SKM-1 (cell line): ENCODE measurements around the gene DSCAML1.

ENCODE experiments used
- DNase-seq: peaks from one replicate; lab custom pipeline; 2025; ENCODE audit not compliant: unreplicated experiment; lab: John Stamatoyannopoulos, UW

Gene DSCAML1

DNA sequence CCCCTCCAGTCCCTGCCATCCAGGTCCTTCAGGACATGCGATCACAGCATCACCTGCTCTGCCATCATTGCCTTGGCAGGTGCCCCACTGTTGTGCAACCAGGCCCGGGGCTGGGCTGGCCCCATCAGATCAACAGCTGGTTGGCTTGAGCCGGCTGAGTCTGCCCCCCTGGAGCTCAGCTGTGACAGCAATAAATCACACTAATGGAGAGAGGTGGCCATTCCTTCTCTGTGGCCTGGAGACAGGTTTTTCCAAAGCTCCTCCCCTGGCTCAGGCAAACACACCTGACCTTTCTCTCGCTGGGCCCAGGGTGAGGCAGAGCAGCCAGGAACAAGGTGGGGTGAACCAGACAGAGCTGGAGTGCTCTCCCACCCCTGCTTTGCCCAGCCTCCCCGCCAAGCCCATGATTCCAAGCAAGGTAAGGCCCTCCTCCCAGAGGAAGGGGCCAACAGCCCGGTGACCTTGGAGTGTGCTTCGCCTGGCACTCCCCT lies 36.4 kb upstream of the DSCAML1 start:
- no peak for DNase-seq

DNA sequence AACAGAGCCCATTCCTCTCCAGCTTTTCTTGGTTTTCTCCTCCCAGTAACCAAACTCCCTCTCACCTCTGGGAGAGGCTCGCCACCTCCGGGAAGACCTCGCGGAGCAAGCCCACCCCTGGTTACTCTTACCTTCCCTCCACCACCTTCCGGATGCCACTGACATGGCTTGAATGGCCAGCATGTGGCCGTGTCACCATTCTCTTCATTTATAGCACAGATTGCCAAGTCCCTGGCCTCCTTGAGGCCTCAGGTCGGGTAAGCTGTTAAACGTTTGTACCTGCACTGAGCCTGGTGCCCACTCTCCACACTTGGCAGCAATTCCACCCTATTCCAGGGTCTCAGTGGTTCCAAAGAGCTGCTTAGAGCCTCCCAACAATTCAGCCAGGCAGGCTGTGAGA lies 35.5 kb upstream of the DSCAML1 start:
- no peak for DNase-seq

DNA sequence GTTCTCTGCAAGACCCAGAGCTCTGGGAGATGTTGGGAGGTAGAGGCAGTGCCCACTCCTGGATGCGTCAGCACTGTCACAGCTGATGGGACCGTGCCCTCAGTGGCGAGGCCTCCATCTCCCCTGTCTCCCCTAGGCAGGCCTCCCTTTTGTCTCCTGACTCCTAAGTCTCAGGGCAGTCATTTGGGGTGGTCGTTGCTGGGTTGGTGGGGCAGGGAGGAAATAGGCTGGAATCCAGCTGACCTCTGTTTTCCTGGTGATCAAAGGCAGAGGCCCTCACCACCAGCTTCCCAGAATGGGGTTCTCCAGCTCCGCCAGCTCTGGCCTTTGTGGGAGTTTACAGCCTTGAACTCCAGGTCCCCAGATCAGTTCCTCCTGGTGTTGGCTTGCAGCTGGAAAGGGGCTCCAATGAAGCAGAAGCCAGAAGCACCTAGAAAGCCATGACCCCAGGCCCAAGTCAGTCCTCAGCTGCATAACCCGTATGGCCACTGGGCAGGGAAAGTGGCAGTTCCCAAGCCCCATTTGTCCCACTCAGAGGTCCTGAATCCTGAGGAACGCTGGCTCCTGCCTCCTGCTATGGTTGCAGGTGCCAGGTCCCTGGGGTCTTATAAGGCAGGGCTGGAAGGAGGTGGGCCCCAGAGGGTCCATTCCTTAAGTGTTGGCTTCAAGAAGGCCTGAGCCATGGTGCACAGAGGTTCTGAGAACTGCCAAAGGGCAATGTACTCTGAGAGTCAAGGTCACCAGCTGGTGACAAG lies 34.8 kb upstream of the DSCAML1 start:
- DNase-seq: no peak

GRCh38 chr11:117830674-117831351 lies 33.8 kb upstream of the DSCAML1 start:
- no peak for DNase-seq

DNA sequence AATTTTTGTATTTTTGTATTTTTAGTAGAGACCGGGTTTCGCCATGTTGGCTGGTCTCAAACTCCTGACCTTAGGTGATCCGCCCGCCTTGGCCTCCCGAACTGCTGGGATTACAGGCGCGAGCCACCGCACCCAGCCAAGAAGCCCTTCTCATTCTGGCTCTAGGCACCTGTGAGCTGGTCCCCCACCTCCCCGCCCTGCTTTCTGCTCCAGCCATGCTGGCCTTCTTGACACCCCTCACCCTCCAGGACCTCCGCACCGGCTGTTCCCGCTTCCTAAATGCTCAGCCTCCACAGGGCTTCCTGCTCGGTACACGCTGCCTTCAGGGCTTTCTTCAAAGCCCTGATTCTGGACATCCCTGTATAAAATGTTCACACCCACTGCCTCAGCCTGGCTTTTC lies 33.1 kb upstream of the DSCAML1 start:
- DNase-seq: no peak

DNA sequence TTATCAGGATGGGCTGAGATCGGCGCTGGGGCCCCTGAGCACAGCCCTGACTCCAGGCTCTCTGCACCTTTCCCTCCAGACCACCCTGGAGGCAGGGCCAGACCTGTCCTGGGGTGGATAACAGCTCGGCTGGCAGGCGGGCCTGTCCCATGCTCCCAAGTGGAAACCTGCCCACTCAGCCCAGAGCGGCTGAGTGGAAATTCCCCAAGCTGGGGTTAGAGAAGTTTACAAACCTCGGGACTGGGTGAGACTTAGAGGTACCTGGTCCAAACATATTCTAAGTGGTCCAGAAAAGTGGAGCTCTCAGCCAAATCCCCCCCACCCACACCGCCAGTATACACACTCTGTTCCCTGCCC lies 32.3 kb upstream of the DSCAML1 start:
- no peak for DNase-seq

- DNase-seq: no peak
Observed at GRCh38 chr11:117828611-117829368, 31.8 kb upstream of the DSCAML1 start.

DNA sequence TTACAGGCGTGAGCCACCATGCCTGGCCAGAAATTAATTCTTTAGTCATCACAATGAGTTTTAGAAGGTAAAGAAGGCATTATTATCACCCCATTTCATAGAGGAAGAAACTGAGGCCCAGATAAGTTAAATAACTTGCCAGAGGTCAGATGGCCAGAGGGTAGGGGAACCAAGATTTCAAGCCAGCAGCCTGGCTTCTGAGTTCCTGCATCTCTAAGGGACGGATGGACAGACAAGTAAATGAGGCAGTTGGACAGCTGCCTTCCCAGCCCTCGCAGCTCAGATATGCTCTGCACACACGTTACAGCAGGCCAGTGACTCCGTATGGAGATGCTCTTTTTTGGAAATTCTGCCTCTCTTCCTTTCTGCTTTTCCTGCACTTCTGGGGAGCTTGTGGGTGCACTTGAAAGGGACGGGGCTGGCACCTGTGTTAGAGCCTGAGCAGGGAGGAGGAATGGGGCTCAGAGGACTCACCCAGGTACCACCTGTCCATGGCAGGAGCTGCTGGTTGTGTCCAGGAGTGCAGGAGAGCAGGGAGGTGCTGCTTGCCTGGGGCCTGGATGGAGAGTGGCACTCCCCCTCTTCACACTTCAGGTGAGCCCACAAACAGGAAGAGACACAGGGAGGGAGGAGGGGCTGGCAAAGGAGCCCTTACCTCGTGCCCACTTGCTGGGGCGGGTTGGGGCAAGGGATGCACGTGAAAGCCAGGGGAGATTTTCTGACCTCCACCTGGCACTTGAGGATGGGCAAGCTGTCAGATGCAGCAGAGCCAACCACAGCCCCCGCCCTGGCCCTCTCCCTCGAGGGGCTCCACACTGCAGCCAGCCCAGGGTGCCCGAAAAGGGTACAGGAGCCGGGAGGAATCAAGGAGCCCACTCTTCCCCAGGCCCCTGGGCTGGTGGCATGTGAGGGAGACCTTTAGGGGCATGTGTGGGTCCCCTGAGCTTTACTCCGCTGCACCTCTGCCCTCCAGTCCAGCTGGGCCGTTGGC lies 30.8 kb upstream of the DSCAML1 start:
- no peak for DNase-seq

- DNase-seq: no peak
Observed at GRCh38 chr11:117826832-117827231, 29.8 kb upstream of the DSCAML1 start.

DNA sequence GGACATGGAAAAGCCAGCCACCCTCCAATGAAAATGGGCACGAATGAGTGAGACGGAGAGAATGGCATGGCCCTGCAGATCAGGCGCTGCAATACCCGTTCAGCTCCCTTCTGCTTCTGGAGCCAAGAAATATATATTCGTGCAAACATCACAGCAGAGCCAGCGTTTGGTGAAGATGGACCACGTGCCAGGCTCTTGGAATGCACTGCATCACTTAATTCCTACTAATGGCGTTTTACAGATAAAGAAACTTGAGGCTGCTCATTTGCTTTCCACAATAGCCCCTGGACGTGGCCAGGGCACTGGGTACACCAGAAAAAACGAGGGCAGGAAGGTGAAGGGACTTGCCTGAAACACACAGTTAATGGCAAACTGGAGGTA lies 29.2 kb upstream of the DSCAML1 start:
- no peak for DNase-seq

- DNase-seq: no peak
Observed at GRCh38 chr11:117825538-117826189, 28.6 kb upstream of the DSCAML1 start.

DNA sequence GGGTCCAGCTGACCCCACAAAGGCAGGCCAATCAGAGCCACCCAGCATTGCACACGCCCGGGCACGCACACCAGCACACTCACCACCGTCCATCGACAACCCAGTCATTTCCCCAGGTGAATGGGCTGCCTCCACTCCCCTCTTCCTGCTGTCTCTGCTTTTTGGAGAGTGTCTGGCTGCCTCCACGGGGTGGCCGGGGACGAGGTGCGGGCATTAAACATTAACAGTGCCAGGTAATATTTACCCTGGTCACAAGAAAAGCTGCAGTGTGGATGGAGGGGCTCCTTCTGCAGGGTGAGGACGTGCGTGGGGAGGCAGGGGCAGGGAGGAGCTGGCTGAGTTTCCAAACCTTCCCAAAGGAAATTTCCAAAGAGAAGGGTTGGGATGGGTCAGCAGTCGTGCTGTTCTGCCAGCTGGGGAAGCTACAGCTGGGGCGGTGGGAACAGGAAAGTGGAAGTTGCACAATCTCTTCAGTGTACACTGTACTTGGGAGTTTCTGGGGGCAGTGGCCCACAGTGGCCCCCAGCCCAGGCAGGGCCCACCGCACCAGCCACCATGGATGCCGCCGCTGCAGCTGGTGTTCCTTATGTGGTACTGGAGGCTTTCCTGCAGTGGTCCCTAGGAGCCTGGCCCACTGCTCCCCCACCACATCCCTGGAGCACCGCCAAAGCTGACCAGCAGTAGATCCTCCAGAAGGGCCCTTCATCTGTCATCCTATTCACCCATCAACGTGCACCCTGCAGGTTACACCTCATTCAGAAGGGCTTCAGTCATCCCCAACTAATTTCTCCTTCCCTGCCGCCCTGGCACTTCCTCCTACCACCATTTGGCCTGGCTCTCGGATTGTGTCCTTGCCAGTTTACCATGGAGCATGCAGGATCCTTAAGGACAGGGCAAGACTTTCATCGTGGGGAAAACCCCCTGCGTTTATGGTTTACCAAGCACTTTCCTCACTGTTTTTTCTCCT lies 27.8 kb upstream of the DSCAML1 start, which contains the start of gene FXYD2:
FXYD2 (minus strand) TSS at position 174 of the 967 bp plus-strand sequence; CDS start at position 108, 66 bp downstream.
- DNase-seq: peak; percentile 35

DNA sequence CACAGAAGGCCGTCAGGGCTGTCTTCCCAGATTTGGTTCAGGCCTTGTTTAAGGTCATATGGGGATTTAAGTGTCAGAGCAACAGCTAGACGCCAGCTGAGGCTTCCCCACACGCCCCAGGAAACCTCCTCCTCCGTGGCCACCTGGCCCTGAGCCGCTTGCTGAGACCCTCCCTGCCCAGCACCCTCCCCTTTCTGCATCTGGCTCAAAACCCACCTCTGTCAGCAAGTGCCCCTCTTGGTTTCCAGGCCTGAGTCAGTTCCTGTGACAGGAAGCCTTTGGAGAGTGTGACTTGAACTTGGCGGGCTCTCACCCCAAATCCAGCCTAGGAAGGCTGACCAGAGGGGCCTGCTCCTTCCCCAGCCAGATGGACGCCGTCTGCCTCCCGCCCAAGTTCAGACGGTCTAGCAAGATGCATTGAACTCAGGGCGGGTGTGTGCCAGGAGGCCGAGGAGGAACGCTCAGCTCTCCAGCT lies 27.0 kb upstream of the DSCAML1 start:
- no peak for DNase-seq

DNA sequence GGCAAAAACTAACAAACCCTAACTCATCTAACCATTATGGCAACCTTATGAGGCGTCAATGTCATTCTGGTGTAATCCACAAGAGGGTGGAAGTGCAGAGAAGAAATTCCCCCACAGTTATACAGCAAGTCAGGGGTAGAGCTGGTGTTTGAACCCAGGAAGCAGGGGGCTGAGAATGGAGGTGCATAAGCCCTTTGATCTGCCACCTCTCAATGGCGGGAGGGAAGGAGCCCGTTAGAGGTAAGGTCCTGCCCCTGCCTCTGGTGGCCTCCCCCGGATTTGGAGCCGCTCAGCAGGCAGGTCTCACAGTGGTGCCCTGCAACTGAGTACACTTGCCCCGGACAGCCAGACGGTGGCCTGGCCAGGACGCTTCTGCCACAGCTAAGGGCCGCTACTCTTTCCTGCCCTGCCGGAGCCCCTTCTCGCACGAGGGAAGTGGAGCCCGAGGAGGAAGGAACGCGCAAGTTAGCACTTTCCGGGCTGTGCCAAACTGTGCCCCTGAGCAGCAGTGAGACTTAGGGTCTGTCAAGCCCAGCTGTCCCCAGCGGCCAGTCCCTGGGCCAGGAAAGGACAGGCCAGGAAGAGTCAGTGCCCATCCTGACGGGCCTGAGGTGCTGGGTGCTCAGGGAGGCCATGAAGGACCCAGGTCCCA lies 26.4 kb upstream of the DSCAML1 start:
- DNase-seq: no peak

DNA sequence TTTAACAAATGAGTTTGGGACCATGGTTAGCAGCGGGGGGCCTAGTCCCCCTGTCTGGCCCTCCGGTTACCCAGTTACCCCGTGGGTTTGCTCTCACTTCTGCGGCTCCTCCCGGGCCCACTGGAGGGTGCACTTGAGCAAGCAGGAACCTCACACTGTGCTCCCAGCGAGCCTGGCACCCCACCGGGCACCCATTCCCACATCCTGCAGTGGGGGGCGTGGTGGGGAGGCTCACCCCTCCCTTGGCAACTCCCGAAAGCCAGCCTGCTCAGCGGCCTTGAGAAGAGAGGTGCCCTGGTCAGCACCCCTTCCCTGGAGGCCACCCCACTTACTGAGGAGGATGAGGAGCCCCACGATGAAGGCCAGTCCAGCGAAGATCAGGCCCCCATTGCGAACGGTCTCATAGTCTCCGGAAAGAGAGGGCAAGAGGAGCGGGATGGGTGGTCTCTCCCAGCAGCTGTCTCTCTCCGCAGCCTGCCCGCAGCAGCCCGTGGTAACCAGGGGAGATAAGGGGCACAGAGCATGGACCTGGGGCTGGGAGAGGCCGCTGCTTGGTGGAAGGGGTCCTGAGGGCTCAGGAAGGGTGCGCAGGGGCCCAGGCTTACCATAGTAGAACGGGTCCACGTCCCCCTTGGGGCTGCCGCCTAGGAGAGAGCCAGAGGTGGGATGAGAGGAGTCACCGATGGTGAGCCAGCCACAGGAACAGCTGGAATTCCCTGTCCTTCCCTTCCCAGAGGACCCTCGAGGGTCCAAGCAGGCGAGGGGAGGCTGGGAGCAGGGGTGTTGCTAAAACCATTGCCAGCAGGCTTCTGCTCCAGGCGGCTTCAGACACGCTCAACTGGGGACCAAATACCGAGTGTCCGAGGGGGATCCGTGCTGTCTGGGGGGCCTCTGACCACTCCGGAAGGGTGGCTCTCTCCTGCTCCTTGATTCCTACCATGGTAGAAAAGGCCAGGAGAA lies 25.3 kb upstream of the DSCAML1 start:
- DNase-seq: peak; percentile 9

GRCh38 chr11:117821431-117821830 lies 24.4 kb upstream of the DSCAML1 start:
- no peak for DNase-seq

- no peak for DNase-seq
Observed at GRCh38 chr11:117820516-117820915, 23.5 kb upstream of the DSCAML1 start.
